GM21619 (cell line): Measurements from ENCODE around the gene RASGRF2.

Source experiments
- ATAC-seq: cut with Tn5 transposase; IDR thresholded peaks from one replicate; pipeline ENCODE4 v1.9.1; 2021; ENCODE audit not compliant: unreplicated experiment

The RASGRF2 gene, protein sequence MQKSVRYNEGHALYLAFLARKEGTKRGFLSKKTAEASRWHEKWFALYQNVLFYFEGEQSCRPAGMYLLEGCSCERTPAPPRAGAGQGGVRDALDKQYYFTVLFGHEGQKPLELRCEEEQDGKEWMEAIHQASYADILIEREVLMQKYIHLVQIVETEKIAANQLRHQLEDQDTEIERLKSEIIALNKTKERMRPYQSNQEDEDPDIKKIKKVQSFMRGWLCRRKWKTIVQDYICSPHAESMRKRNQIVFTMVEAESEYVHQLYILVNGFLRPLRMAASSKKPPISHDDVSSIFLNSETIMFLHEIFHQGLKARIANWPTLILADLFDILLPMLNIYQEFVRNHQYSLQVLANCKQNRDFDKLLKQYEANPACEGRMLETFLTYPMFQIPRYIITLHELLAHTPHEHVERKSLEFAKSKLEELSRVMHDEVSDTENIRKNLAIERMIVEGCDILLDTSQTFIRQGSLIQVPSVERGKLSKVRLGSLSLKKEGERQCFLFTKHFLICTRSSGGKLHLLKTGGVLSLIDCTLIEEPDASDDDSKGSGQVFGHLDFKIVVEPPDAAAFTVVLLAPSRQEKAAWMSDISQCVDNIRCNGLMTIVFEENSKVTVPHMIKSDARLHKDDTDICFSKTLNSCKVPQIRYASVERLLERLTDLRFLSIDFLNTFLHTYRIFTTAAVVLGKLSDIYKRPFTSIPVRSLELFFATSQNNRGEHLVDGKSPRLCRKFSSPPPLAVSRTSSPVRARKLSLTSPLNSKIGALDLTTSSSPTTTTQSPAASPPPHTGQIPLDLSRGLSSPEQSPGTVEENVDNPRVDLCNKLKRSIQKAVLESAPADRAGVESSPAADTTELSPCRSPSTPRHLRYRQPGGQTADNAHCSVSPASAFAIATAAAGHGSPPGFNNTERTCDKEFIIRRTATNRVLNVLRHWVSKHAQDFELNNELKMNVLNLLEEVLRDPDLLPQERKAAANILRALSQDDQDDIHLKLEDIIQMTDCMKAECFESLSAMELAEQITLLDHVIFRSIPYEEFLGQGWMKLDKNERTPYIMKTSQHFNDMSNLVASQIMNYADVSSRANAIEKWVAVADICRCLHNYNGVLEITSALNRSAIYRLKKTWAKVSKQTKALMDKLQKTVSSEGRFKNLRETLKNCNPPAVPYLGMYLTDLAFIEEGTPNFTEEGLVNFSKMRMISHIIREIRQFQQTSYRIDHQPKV (N-terminal part only)

GRCh38 chr5:80959768-80960442 lies at the start of gene RASGRF2:
TSS of gene RASGRF2 (plus strand) at chr5:80960363. CDS start at chr5:80960739, 376 bp downstream.
- no peak for ATAC-seq

DNA sequence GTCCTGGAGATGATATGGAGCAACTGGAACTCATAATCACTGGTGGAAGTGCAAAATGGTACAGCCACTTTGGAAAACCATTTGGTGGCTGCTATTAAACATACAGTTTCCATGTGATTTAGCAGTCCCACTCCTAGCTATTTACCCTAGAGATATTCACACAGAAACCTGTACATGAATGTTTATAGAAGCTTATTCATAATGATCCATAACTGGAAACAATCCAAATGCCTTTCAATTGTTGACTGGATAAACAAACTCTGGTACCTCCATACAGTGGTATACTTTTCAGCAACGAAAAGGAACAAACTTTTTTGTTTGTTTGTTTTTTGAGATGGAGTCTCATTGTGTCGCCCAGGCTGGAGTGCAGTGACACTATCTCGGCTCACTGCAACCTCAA lies 47.7 kb upstream of the RASGRF2 start:
- no peak for ATAC-seq

DNA sequence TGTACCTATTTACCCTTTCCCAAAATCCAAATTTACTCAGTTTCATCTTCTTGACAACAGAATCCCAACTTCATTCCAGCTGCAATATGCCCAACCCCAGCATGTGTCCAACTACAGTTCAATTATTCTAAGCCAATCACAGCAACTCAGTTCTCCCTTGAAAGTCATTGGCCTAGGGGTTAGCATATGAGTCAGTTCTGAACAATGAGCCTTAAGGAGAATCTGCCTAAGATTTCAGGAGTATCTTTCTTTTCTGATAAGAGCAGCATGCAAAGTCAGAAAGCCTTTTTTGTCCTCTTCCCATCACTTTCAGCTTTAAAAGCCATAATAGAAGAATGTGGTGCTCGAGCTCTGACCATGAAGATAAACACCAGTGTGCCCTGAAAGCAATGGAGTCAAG lies 44.4 kb upstream of the RASGRF2 start:
- no peak for ATAC-seq

- ATAC-seq, result no peak
Measured at GRCh38 chr5:80916676-80917075, 43.5 kb upstream of the RASGRF2 start.

DNA sequence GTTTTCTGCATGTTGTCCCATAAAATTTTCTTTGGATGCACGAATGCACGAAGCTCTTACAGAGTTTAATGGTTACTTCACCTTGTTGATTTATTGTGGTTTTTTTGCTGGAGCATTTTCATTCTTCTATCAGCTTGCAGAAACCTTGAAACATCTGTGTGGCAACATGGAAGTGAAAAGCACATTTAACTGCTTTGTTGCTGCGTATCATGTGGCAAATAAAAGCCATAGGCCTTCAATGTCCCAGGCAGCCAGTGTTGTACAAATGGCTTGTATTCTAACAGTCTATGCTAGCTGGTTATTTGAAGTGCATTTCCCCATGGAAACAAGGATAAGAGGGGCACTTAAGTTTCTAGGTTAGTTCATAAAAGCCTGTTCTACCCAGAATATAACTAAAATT lies 42.5 kb upstream of the RASGRF2 start:
- ATAC-seq, result no peak

DNA sequence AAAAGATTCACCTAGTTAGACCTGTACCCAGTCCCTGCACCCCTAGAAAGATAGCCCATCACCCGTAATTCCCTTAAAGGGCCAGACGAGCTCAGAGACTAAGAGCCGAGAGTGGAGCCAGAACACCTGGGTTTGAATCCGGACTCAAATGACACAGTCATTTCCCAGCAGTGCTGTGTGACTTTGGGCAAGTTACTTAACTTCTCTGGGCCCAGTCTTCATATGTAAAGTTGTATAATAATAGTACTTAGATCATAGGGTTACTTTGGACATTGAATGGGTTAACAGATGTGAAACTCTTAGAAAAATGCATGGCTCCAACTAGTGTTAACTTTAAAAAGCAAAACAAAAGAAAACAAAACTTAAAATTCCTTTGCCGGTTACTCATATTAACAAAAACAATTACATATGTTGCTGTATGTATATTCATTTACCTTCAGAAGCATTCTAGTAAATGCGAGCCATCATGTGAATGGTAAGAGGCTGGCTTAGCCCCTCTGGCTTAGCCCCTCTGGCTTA lies 40.4 kb upstream of the RASGRF2 start:
- no peak for ATAC-seq

DNA sequence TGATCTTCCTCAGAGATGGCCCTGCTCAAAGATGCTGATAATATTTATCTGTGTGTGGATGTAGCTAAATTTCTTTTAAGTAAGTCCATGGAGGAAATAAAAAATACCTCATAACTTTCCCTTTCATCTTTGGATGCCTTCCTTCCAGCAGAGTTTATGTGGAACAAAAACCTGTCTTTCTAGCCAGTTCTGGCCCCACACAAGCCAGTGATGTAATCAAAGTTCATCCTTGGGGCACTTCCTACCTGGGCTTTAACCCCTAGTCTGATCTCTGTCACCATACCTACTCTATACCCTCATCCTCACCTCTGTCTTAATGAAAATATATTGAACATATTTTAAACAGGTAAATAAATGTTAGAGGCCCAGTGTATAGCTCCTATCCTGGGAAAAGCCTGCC lies 39.8 kb upstream of the RASGRF2 start:
- ATAC-seq, result no peak

GRCh38 chr5:80921026-80921425 lies 39.1 kb upstream of the RASGRF2 start:
- ATAC-seq, result no peak

- ATAC-seq, result no peak
Measured at GRCh38 chr5:80925931-80926330, 34.2 kb upstream of the RASGRF2 start.

DNA sequence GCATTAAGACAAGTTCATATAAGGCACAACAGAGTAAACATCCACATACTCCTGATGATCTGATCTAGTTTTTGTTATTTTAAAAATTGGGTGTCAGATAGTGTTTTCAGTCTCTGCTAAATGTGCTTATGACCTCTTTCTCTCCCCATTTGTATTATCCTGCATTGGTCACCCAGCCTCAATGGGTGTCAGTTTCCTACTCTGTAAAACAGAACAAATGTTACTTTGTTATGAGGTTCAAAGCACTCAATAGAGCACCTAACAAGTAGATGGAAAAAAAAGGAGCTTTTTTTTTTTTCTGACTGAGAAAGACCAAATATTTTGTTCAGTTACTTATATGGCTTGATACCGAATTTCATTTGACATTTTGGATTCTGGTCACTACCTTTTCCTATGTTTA lies 33.6 kb upstream of the RASGRF2 start:
- no peak for ATAC-seq

DNA sequence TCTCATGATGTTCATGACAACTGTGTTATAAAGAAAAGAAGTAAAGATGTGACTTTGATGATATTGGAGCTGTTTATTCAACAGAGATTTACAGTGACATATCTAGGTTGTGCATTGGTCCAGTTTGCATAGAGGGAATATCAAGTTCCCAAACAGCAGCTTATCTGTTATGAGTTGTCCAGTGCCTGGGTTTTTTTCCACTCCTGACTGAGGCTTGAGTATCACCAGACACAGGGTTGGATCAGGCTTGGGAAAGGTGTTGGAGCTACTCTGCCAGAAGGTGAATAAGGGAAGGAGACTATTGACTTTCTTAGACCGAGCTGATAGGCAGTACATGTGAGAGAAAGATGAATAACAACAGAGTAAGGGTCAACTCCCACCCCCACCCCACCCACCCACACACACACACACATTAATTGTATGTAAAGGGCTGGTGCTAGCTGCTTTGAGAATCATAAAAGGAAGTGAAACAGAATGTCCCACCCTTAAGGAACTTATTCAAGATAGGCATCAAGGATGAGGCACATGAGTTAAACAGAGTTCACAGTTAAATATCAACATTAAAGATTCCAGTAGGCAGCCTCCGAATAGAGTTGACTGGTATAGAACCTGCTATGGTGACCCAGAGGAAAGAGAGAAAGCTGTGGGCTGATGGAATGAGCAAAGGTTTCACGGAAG lies 33.0 kb upstream of the RASGRF2 start:
- no peak for ATAC-seq

DNA sequence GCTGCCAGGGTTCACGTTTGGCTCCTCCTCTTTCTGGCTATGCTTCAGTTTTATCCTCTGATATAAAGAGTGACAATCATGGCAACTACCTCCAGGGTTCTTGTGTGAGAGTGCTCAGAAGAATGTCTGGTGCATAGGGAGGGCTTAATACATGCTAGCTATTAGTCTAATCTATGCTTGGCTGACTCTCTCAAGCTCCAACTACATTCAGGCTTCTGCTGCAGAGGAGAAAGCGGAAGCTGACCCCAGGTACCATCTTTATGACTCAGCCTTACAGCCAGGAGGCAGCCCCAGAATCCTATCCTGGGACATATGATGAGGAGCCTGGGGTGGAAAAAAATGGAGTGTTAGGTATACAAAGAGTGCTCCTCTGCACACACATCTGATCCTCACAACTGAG lies 32.1 kb upstream of the RASGRF2 start:
- no peak for ATAC-seq

DNA sequence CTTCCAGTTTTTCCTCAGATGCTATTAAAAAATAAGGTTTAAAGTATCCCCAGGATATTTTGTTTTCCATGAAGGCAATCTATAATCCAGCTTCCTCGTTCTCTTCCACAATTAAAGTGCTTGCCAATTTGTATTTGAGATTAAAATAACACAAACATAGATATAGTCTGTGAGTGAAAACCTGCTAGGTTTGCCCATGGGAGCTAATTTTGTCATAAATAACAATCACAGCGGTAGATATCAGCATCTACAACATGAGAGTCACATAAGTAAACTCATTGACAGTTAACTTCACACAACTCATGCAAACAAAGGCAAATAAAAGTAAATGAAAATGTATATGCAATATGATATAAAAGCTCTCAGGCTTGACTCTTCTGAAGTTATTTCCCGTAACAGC lies 29.2 kb upstream of the RASGRF2 start:
- no peak for ATAC-seq

GRCh38 chr5:80931411-80931810 lies 28.8 kb upstream of the RASGRF2 start:
- no peak for ATAC-seq

- ATAC-seq, result no peak
Measured at GRCh38 chr5:80933036-80933435, 27.1 kb upstream of the RASGRF2 start.

DNA sequence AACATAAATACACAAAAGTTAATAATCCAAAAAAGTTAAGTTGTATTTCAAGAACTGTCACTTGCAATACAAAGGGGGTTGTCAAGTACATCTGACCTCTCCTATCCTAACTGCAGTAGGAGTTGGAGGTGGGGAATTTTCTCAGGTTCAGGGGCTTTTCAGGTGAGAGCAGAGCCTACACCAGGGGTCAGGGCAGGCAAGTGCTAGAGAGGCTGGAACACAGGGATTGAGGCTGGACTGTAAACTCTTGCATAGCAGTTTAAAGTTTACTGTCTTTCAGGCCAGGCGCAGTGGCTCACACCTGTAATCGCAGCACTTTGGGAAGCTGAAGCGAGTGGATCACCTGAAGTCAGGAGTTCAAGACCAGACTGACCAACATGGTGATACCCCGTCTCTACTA lies 25.4 kb upstream of the RASGRF2 start:
- ATAC-seq, result no peak

GRCh38 chr5:80935811-80936385 lies 24.3 kb upstream of the RASGRF2 start:
- no peak for ATAC-seq

GRCh38 chr5:80936881-80937280 lies 23.3 kb upstream of the RASGRF2 start:
- no peak for ATAC-seq

GRCh38 chr5:80937584-80938356 lies 22.4 kb upstream of the RASGRF2 start:
- no peak for ATAC-seq
